Left renal cortex interstitium (tissue), 4 donors: ENCODE data around the gene KDM2B. TPM values are rescaled to one million over a fixed set of nuclear protein-coding genes. Genes with fewer than 3 reads are reported as not detected.
A peak's percentile ranks its signal among the peaks of the same experiment; 100 is the strongest.
"Not testable (repeated sequence)": the region's sequence is repeated elsewhere in the genome, so short reads cannot be mapped to it uniquely, and the experiment has no call there.

Source experiments
- DNase-seq, 4 donors: peaks; one replicate each; pipeline ENCODE4 v3.0.0-alpha.2; 2013; ENCODE audit warnings: low read depth in 4 of 4, low spot score in 2 of 4, missing footprints in 1 of 4
- polyA plus RNA-seq, 4 donors: library from polyadenylated mRNA; unstranded; fragments of 120-200 nt; gene quantifications; one replicate each; pipeline ENCODE4 v1.2.1, GENCODE V29; 2013; ENCODE audit not compliant: insufficient read length in 4 of 4

KDM2B gene
- polyA plus RNA-seq, 4 donors, result 64.1 to 88.8 (median 73.2) TPM

GRCh38 chr12:121399391-121400331, 181.2 kb downstream of the KDM2B start, which contains the start of gene RNF34:
RNF34 (plus strand) TSS chr12:121400118; CDS start chr12:121400213, 95 bp downstream.
- peak; percentile 93 to 98 (median 96) for DNase-seq

- no peak for DNase-seq
Observed at GRCh38 chr12:121398355-121398754, 182.5 kb downstream of the KDM2B start.

- no peak for DNase-seq
Observed at GRCh38 chr12:121397521-121397920, 183.3 kb downstream of the KDM2B start.

GRCh38 chr12:121392325-121392716, 188.5 kb downstream of the KDM2B start:
- no peak for DNase-seq

- DNase-seq, result no peak
Observed at GRCh38 chr12:121391619-121392324, 189.1 kb downstream of the KDM2B start.

GRCh38 chr12:121390856-121391255, 190.0 kb downstream of the KDM2B start:
- no peak for DNase-seq

- no peak for DNase-seq
Observed at GRCh38 chr12:121388421-121388981, 192.3 kb downstream of the KDM2B start.

GRCh38 chr12:121384891-121385290, 195.9 kb downstream of the KDM2B start:
- DNase-seq, result not testable (repeated sequence)

GRCh38 chr12:121383601-121384021, 197.2 kb downstream of the KDM2B start:
- DNase-seq, result no peak

GRCh38 chr12:121379945-121380344, 200.9 kb downstream of the KDM2B start:
- DNase-seq, result no peak

Other genes with a start within 250 kb of the KDM2B start
- 100 to 1,000 TPM; 116 to 209 (median 162) TPM for gene ANAPC5, start 228.6 kb downstream of the KDM2B start, polyA plus RNA-seq
- 10 to 100 TPM; 39.5 to 50.4 (median 45.7) TPM for gene RNF34, start 180.9 kb downstream of the KDM2B start, polyA plus RNA-seq
- gene ORAI1, start 45.5 kb upstream of the KDM2B start, polyA plus RNA-seq, result 10 to 100 TPM; 10.8 to 18.2 (median 14.6) TPM
- 1 to 10 TPM; 1.2 to 2.4 (median 1.8) TPM for gene MORN3, start 88.6 kb upstream of the KDM2B start, polyA plus RNA-seq
- gene TMEM120B, start 131.7 kb upstream of the KDM2B start, polyA plus RNA-seq, result 10 to 100 TPM in 3 of 4 donors, 1 to 10 TPM in 1; 7.2 to 16.7 (median 12.7) TPM
- 10 to 100 TPM in 3 of 4 donors, 1 to 10 TPM in 1; 9.6 to 15.4 (median 12.5) TPM for gene RHOF, start 212.7 kb upstream of the KDM2B start, polyA plus RNA-seq
- 10 to 100 TPM; 10.6 to 22.2 (median 15.7) TPM for gene SETD1B, start 223.0 kb upstream of the KDM2B start, polyA plus RNA-seq